ENCODE measurements around the gene PLEKHM3. TPM values are rescaled to one million over a fixed set of nuclear protein-coding genes. Genes with fewer than 3 reads are reported as not detected.

PLEKHM3 gene
- total and polyA plus RNA-seq, 2 experiments from 2014 or later: 3.9 to 8.8 TPM

- H3K4me1 ChIP-seq (ENCODE audit: insufficient read depth): peaks cover 21% of the 10 kb centered on the region
- H3K9me2 ChIP-seq (ENCODE audit: insufficient read depth): no peaks in the 10 kb centered on the region
- no peak overlapping the region for H3K4me3 ChIP-seq
- no peaks in the 10 kb centered on the region for H4K20me1 ChIP-seq (replicated peaks; ENCODE audit: insufficient read depth)
- no peaks in the 10 kb centered on the region for H3K9me3 Mint-ChIP-seq
- H3K36me3 Mint-ChIP-seq (ENCODE audit: low read depth): no peaks in the 10 kb centered on the region
- H3K27me3 Mint-ChIP-seq (ENCODE audit: insufficient read depth, low read depth, poor library complexity): peaks cover 4% of the 10 kb centered on the region
- no peaks in the 10 kb centered on the region for H3K36me3 ChIP-seq (ENCODE audit: insufficient read depth)
- no peak for DNase-seq (ENCODE audit: low spot score)
- no peak for ATAC-seq
- H3K4me2 ChIP-seq: no peak overlapping the region
- no peak overlapping the region for H3K4me3 Mint-ChIP-seq
- H2AFZ ChIP-seq: no peak overlapping the region
- H3K27ac ChIP-seq (ENCODE audit: low read depth): no peak overlapping the region
- H3K27me3 ChIP-seq (ENCODE audit: insufficient read depth): no peaks in the 10 kb centered on the region
- TF ChIP-seq STAT1 (IDR thresholded peaks at IDR 0.05; ENCODE audit: unreplicated experiment): no peak
- TF ChIP-seq EZH2phosphoT487 (IDR thresholded peaks at IDR 0.05; ENCODE audit: unreplicated experiment): no peak
- TF ChIP-seq, protein P1, sequence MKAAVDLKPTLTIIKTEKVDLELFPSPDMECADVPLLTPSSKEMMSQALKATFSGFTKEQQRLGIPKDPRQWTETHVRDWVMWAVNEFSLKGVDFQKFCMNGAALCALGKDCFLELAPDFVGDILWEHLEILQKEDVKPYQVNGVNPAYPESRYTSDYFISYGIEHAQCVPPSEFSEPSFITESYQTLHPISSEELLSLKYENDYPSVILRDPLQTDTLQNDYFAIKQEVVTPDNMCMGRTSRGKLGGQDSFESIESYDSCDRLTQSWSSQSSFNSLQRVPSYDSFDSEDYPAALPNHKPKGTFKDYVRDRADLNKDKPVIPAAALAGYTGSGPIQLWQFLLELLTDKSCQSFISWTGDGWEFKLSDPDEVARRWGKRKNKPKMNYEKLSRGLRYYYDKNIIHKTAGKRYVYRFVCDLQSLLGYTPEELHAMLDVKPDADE (IDR thresholded peaks at IDR 0.05): no peak
- TF ChIP-seq JUNB (IDR thresholded peaks at IDR 0.05; ENCODE audit: unreplicated experiment): no peak
- no peak for TF ChIP-seq ZNF114 (CRISPR knock-in tag; IDR thresholded peaks at IDR 0.05)
- no peak for TF ChIP-seq POLR2AphosphoS5 (IDR thresholded peaks at IDR 0.05; ENCODE audit: low read depth)
- TF ChIP-seq CTCF (conservative IDR thresholded peaks at IDR 0.05; ENCODE audit: low read depth in 2 of 2): no peak
- TF ChIP-seq, protein P2, sequence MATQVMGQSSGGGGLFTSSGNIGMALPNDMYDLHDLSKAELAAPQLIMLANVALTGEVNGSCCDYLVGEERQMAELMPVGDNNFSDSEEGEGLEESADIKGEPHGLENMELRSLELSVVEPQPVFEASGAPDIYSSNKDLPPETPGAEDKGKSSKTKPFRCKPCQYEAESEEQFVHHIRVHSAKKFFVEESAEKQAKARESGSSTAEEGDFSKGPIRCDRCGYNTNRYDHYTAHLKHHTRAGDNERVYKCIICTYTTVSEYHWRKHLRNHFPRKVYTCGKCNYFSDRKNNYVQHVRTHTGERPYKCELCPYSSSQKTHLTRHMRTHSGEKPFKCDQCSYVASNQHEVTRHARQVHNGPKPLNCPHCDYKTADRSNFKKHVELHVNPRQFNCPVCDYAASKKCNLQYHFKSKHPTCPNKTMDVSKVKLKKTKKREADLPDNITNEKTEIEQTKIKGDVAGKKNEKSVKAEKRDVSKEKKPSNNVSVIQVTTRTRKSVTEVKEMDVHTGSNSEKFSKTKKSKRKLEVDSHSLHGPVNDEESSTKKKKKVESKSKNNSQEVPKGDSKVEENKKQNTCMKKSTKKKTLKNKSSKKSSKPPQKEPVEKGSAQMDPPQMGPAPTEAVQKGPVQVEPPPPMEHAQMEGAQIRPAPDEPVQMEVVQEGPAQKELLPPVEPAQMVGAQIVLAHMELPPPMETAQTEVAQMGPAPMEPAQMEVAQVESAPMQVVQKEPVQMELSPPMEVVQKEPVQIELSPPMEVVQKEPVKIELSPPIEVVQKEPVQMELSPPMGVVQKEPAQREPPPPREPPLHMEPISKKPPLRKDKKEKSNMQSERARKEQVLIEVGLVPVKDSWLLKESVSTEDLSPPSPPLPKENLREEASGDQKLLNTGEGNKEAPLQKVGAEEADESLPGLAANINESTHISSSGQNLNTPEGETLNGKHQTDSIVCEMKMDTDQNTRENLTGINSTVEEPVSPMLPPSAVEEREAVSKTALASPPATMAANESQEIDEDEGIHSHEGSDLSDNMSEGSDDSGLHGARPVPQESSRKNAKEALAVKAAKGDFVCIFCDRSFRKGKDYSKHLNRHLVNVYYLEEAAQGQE (IDR thresholded peaks at IDR 0.05; ENCODE audit: unreplicated experiment): no peak
- TF ChIP-seq ZNF331 (CRISPR knock-in tag; IDR thresholded peaks at IDR 0.05; ENCODE audit: low read depth): no peak
- no peak for TF ChIP-seq CREB1 (CRISPR knock-in tag; IDR thresholded peaks at IDR 0.05; ENCODE audit: low read depth)
- TF ChIP-seq EZH2 (IDR thresholded peaks at IDR 0.05; ENCODE audit: low read depth, unreplicated experiment): no peak
- TF ChIP-seq, protein P3, sequence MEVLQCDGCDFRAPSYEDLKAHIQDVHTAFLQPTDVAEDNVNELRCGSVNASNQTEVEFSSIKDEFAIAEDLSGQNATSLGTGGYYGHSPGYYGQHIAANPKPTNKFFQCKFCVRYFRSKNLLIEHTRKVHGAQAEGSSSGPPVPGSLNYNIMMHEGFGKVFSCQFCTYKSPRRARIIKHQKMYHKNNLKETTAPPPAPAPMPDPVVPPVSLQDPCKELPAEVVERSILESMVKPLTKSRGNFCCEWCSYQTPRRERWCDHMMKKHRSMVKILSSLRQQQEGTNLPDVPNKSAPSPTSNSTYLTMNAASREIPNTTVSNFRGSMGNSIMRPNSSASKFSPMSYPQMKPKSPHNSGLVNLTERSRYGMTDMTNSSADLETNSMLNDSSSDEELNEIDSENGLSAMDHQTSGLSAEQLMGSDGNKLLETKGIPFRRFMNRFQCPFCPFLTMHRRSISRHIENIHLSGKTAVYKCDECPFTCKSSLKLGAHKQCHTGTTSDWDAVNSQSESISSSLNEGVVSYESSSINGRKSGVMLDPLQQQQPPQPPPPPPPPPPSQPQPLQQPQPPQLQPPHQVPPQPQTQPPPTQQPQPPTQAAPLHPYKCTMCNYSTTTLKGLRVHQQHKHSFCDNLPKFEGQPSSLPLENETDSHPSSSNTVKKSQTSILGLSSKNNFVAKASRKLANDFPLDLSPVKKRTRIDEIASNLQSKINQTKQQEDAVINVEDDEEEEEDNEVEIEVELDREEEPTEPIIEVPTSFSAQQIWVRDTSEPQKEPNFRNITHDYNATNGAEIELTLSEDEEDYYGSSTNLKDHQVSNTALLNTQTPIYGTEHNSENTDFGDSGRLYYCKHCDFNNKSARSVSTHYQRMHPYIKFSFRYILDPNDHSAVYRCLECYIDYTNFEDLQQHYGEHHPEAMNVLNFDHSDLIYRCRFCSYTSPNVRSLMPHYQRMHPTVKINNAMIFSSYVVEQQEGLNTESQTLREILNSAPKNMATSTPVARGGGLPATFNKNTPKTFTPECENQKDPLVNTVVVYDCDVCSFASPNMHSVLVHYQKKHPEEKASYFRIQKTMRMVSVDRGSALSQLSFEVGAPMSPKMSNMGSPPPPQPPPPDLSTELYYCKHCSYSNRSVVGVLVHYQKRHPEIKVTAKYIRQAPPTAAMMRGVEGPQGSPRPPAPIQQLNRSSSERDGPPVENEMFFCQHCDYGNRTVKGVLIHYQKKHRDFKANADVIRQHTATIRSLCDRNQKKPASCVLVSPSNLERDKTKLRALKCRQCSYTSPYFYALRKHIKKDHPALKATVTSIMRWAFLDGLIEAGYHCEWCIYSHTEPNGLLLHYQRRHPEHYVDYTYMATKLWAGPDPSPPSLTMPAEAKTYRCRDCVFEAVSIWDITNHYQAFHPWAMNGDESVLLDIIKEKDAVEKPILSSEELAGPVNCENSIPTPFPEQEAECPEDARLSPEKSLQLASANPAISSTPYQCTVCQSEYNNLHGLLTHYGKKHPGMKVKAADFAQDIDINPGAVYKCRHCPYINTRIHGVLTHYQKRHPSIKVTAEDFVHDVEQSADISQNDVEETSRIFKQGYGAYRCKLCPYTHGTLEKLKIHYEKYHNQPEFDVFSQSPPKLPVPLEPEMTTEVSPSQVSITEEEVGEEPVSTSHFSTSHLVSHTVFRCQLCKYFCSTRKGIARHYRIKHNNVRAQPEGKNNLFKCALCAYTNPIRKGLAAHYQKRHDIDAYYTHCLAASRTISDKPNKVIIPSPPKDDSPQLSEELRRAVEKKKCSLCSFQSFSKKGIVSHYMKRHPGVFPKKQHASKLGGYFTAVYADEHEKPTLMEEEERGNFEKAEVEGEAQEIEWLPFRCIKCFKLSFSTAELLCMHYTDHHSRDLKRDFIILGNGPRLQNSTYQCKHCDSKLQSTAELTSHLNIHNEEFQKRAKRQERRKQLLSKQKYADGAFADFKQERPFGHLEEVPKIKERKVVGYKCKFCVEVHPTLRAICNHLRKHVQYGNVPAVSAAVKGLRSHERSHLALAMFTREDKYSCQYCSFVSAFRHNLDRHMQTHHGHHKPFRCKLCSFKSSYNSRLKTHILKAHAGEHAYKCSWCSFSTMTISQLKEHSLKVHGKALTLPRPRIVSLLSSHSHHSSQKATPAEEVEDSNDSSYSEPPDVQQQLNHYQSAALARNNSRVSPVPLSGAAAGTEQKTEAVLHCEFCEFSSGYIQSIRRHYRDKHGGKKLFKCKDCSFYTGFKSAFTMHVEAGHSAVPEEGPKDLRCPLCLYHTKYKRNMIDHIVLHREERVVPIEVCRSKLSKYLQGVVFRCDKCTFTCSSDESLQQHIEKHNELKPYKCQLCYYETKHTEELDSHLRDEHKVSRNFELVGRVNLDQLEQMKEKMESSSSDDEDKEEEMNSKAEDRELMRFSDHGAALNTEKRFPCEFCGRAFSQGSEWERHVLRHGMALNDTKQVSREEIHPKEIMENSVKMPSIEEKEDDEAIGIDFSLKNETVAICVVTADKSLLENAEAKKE (CRISPR knock-in tag; IDR thresholded peaks at IDR 0.05): no peak
- no peak for TF ChIP-seq NANOG (IDR thresholded peaks at IDR 0.05; ENCODE audit: borderline replicate concordance)
- no peaks in the 10 kb centered on the region; the same call in 1 of the 2 replicates for H3F3A ChIP-seq (replicated peaks; ENCODE audit: low read depth)
- peaks cover 33% of the 10 kb centered on the region for H3K4me1 Mint-ChIP-seq
- no peak overlapping the region for H3K27ac Mint-ChIP-seq
- no peaks in the 10 kb centered on the region for H3K79me2 ChIP-seq (replicated peaks; ENCODE audit: insufficient read depth)
Measured at GRCh38 chr2:207938886-207939285, 86.4 kb downstream of the PLEKHM3 start.

Data from GM23338 (cell line).